ENCODE measurements around the gene DIPK1C. TPM values are rescaled to one million over a fixed set of nuclear protein-coding genes. Genes with fewer than 3 reads are reported as not detected.

The DIPK1C gene
- polyA plus RNA-seq, 2 of the 4 experiments (the other 2 are of a cell fraction), result not detected

- H3K4me3 ChIP-seq, result no peak overlapping the region
- no peaks in the 10 kb centered on the region for H3K9me3 ChIP-seq
- WGBS (ENCODE audit: missing lambda C conversion rate), result 21% methylated on average over 8 of the region's 8 CpGs
- TF ChIP-seq TP53 (CRISPR knock-in tag; IDR thresholded peaks at IDR 0.05), result no peak
- no peak for TF ChIP-seq MAX (IDR thresholded peaks at IDR 0.05)
- no peak for TF ChIP-seq ZC3H11A (IDR thresholded peaks at IDR 0.05)
- TF ChIP-seq MYC (IDR thresholded peaks at IDR 0.05; ENCODE audit: borderline replicate concordance, low read length), result no peak
- TF ChIP-seq BHLHE40 (IDR thresholded peaks at IDR 0.05; ENCODE audit: low read depth, low read length), result no peak
- no peak for TF ChIP-seq ELK1 (IDR thresholded peaks at IDR 0.05; ENCODE audit: low read depth, low read length)
- TF ChIP-seq EHMT2 (IDR thresholded peaks at IDR 0.05; ENCODE audit: low read depth), result no peak
- no peak for TF ChIP-seq FOXS1 (CRISPR knock-in tag; IDR thresholded peaks at IDR 0.05)
- no peak for TF ChIP-seq SREBF2 (IDR thresholded peaks at IDR 0.05)
- no peak for TF ChIP-seq BCL3 (IDR thresholded peaks at IDR 0.05)
- no peak for TF ChIP-seq RCOR1 (IDR thresholded peaks at IDR 0.05; ENCODE audit: low read depth, low read length)
- no peak for TF ChIP-seq ZSCAN20 (CRISPR knock-in tag; IDR thresholded peaks at IDR 0.05)
- no peak for TF ChIP-seq HOXB13 (CRISPR knock-in tag; IDR thresholded peaks at IDR 0.05; ENCODE audit: low read depth)
- H3K4me2 ChIP-seq, result no peak overlapping the region
- POLR2A ChIA-PET, result no interaction called here
- FAIRE-seq (no peak), ATAC-seq (no peak), DNase-seq (ENCODE audit: low read depth in 1 of 2, low spot score in 1 of 2) (no peak)
- no peak overlapping the region for H3K27ac ChIP-seq
- CTCF ChIA-PET, result no interaction called here
- no peaks in the 10 kb centered on the region for H3K4me1 ChIP-seq
Measured at GRCh38 chr18:74410441-74410992, 46.6 kb downstream of the DIPK1C start.

GRCh38 chr18:74407888-74408287 is 49.2 kb downstream of the DIPK1C start:
- no peak for TF ChIP-seq BHLHE40 (IDR thresholded peaks at IDR 0.05; ENCODE audit: low read depth, low read length)
- no peak for TF ChIP-seq NR3C1 (IDR thresholded peaks at IDR 0.05)
- TF ChIP-seq KDM5A (IDR thresholded peaks at IDR 0.05), result no peak
- no peak for TF ChIP-seq TP53 (CRISPR knock-in tag; IDR thresholded peaks at IDR 0.05)
- TF ChIP-seq SMC3 (IDR thresholded peaks at IDR 0.05), result no peak
- TF ChIP-seq JUN (IDR thresholded peaks at IDR 0.05), result no peak
- no peak for TF ChIP-seq HES2 (IDR thresholded peaks at IDR 0.05)
- no peak for TF ChIP-seq RFX5 (IDR thresholded peaks at IDR 0.05)
- TF ChIP-seq EHMT2 (IDR thresholded peaks at IDR 0.05; ENCODE audit: low read depth), result no peak
- TF ChIP-seq E2F6 (IDR thresholded peaks at IDR 0.05; ENCODE audit: borderline replicate concordance, low read depth), result no peak
- TF ChIP-seq ZC3H11A (IDR thresholded peaks at IDR 0.05), result no peak
- ChIA-PET POLR2A (no interaction called here), CTCF (interaction anchor here (1.0 kb wide), 1 partner anchor 53 kb away, joined by 3 read pairs; no protein-coding TSS in a partner anchor)
- DNase-seq (ENCODE audit: low read depth in 1 of 2, low spot score in 1 of 2) (no peak), FAIRE-seq (no peak), ATAC-seq (no peak)
- no peak overlapping the region for H3K27ac ChIP-seq
- 7% methylated on average over 2 of the region's 2 CpGs for WGBS (ENCODE audit: missing lambda C conversion rate)
- no peaks in the 10 kb centered on the region for H3K4me1 ChIP-seq
- no peak overlapping the region for H3K4me2 ChIP-seq
- H3K9me3 ChIP-seq, result no peaks in the 10 kb centered on the region
- no peak overlapping the region for H3K4me3 ChIP-seq

- H3K4me3 ChIP-seq, result no peak overlapping the region
- no peak overlapping the region for H3K27ac ChIP-seq
- no peaks in the 10 kb centered on the region for H3K9me3 ChIP-seq
- H3K4me1 ChIP-seq, result no peaks in the 10 kb centered on the region
- H3K4me2 ChIP-seq, result no peak overlapping the region
- WGBS (ENCODE audit: missing lambda C conversion rate), result 50% methylated on average over 7 of the region's 9 CpGs
- no peak for DNase-seq (ENCODE audit: low read depth in 1 of 2, low spot score in 1 of 2)
- no peak for TF ChIP-seq HOXB5 (CRISPR knock-in tag; IDR thresholded peaks at IDR 0.05)
- no peak for TF ChIP-seq EHMT2 (IDR thresholded peaks at IDR 0.05; ENCODE audit: low read depth)
- no peak for TF ChIP-seq RFX5 (IDR thresholded peaks at IDR 0.05)
- no peak for TF ChIP-seq FOSB (CRISPR knock-in tag; IDR thresholded peaks at IDR 0.05)
- no peak for TF ChIP-seq SMC3 (IDR thresholded peaks at IDR 0.05)
- TF ChIP-seq BCL3 (IDR thresholded peaks at IDR 0.05), result no peak
- CTCF ChIA-PET, result no interaction called here
- no peak for FAIRE-seq
- POLR2A ChIA-PET, result no interaction called here
- ATAC-seq, result no peak
Measured at GRCh38 chr18:74402806-74403433, 54.2 kb downstream of the DIPK1C start.
